Measurements from ENCODE around the gene AFAP1L2.

Gene AFAP1L2

GRCh38 chr10:114393886-114394285 lies 10.4 kb downstream of the AFAP1L2 start:
- Histone ChIP-seq H4K20me1 (ENCODE audit: insufficient read depth, low read length) (no peaks in the 10 kb centered on the region), H2AFZ (ENCODE audit: low read depth, low read length) (no peak overlapping the region), H3K27ac (ENCODE audit: low read length) (no peak overlapping the region), H3K4me2 (ENCODE audit: insufficient read depth, low read length) (no peak overlapping the region), H3K9ac (ENCODE audit: low read depth, low read length) (no peak overlapping the region), H3K79me2 (ENCODE audit: insufficient read depth, low read length) (no peaks in the 10 kb centered on the region), H3K4me3 (ENCODE audit: low read depth in 1 of 2, low read length in 2 of 2) (no peak overlapping the region), H3K27me3 (ENCODE audit: insufficient read depth, low read length, poor library complexity) (peaks cover 42% of the 10 kb centered on the region), H3K4me1 (ENCODE audit: insufficient read depth, low read length) (no peaks in the 10 kb centered on the region), H3K9me3 (ENCODE audit: insufficient read depth, low read length, severe bottlenecking) (no peaks in the 10 kb centered on the region), H3K36me3 (ENCODE audit: insufficient read depth, low read length) (no peaks in the 10 kb centered on the region)
- DNase-seq (no peak), ATAC-seq (ENCODE audit: insufficient read depth, low read depth) (no peak)
- TF ChIP-seq EZH2 (IDR thresholded peaks at IDR 0.05; ENCODE audit: borderline replicate concordance, low read depth, low read length, severe bottlenecking): no peak
- no peak for TF ChIP-seq CTCF (IDR thresholded peaks at IDR 0.05; ENCODE audit: borderline replicate concordance, extremely low read depth, low read length, poor library complexity, severe bottlenecking)

- DNase-seq (no peak), ATAC-seq (ENCODE audit: insufficient read depth, low read depth) (no peak)
- Histone ChIP-seq H3K27me3 (ENCODE audit: insufficient read depth, low read length, poor library complexity) (peaks cover 42% of the 10 kb centered on the region), H3K79me2 (ENCODE audit: insufficient read depth, low read length) (no peaks in the 10 kb centered on the region), H3K9me3 (ENCODE audit: insufficient read depth, low read length, severe bottlenecking) (no peaks in the 10 kb centered on the region), H3K27ac (ENCODE audit: low read length) (no peak overlapping the region), H3K4me3 (ENCODE audit: low read depth in 1 of 2, low read length in 2 of 2) (no peak overlapping the region), H3K4me2 (ENCODE audit: insufficient read depth, low read length) (no peak overlapping the region), H2AFZ (ENCODE audit: low read depth, low read length) (no peak overlapping the region), H3K4me1 (ENCODE audit: insufficient read depth, low read length) (no peaks in the 10 kb centered on the region), H3K36me3 (ENCODE audit: insufficient read depth, low read length) (no peaks in the 10 kb centered on the region), H4K20me1 (ENCODE audit: insufficient read depth, low read length) (no peaks in the 10 kb centered on the region), H3K9ac (ENCODE audit: low read depth, low read length) (no peak overlapping the region)
- TF ChIP-seq CTCF (IDR thresholded peaks at IDR 0.05; ENCODE audit: borderline replicate concordance, extremely low read depth, low read length, poor library complexity, severe bottlenecking) (no peak), EZH2 (IDR thresholded peaks at IDR 0.05; ENCODE audit: borderline replicate concordance, low read depth, low read length, severe bottlenecking) (no peak)
Measured at GRCh38 chr10:114393482-114393881, 10.8 kb downstream of the AFAP1L2 start.

- H3K79me2 ChIP-seq (ENCODE audit: insufficient read depth, low read length): no peaks in the 10 kb centered on the region
- no peak overlapping the region for H2AFZ ChIP-seq (ENCODE audit: low read depth, low read length)
- no peaks in the 10 kb centered on the region for H3K9me3 ChIP-seq (ENCODE audit: insufficient read depth, low read length, severe bottlenecking)
- no peak overlapping the region for H3K9ac ChIP-seq (ENCODE audit: low read depth, low read length)
- no peak overlapping the region for H3K4me2 ChIP-seq (ENCODE audit: insufficient read depth, low read length)
- no peak overlapping the region for H3K4me3 ChIP-seq (ENCODE audit: low read depth in 1 of 2, low read length in 2 of 2)
- no peaks in the 10 kb centered on the region for H3K4me1 ChIP-seq (ENCODE audit: insufficient read depth, low read length)
- TF ChIP-seq CTCF (IDR thresholded peaks at IDR 0.05; ENCODE audit: borderline replicate concordance, extremely low read depth, low read length, poor library complexity, severe bottlenecking) (no peak), EZH2 (IDR thresholded peaks at IDR 0.05; ENCODE audit: borderline replicate concordance, low read depth, low read length, severe bottlenecking) (no peak)
- H3K27me3 ChIP-seq (ENCODE audit: insufficient read depth, low read length, poor library complexity): peaks cover 39% of the 10 kb centered on the region
- DNase-seq (no peak), ATAC-seq (ENCODE audit: insufficient read depth, low read depth) (no peak)
- no peaks in the 10 kb centered on the region for H3K36me3 ChIP-seq (ENCODE audit: insufficient read depth, low read length)
- no peaks in the 10 kb centered on the region for H4K20me1 ChIP-seq (ENCODE audit: insufficient read depth, low read length)
- no peak overlapping the region for H3K27ac ChIP-seq (ENCODE audit: low read length)
Measured at GRCh38 chr10:114392112-114392835, 12.0 kb downstream of the AFAP1L2 start.

Data from DND-41 (cell line).